WTC11 (cell line): ENCODE data around the gene MITF. TPM values are rescaled to one million over a fixed set of nuclear protein-coding genes. Genes with fewer than 3 reads are reported as not detected.

Source experiments
- ATAC-seq: fragments of 200-7000 bp; cut with Tn5 transposase; 2 replicates; pipeline ENCODE4 v1.10.0; 2021; ENCODE audit warnings: mild to moderate bottlenecking, moderate library complexity
- CTCF ChIA-PET: fragments of 300-600 bp; sonication (Branson Sonifier 250); formaldehyde crosslinking; loops from one replicate; lab custom pipeline; 2021; ENCODE audit warnings: antibody characterized with exemption; lab: Charles Lee
- POLR2A ChIA-PET: fragments of 350-600 bp; sonication (Branson Sonifier 250); formaldehyde crosslinking; loops from one replicate; lab custom pipeline; 2021; ENCODE audit warnings: antibody characterized with exemption; lab: Charles Lee
- DNase-seq: peaks from one replicate; pipeline ENCODE4 v3.0.0; 2021; ENCODE audit warnings: low spot score
- H3K27ac Mint-ChIP-seq: 2 replicates; pipeline ENCODE4 v1.8.0; 2021; ENCODE audit warnings: mixed read lengths
- H3K27me3 Mint-ChIP-seq: 2 replicates; pipeline ENCODE4 v1.8.0; 2021; ENCODE audit warnings: low read depth, mild to moderate bottlenecking, moderate library complexity, mixed read lengths
- H3K36me3 Mint-ChIP-seq: 2 replicates; pipeline ENCODE4 v1.8.0; 2021; ENCODE audit warnings: mixed read lengths
- H3K4me1 Mint-ChIP-seq: 2 replicates; pipeline ENCODE4 v1.8.0; 2022; ENCODE audit warnings: mixed read lengths
- H3K4me3 Mint-ChIP-seq: 2 replicates; pipeline ENCODE4 v1.8.0; 2021; ENCODE audit warnings: mild to moderate bottlenecking, moderate library complexity, mixed read lengths
- H3K9me3 Mint-ChIP-seq: 2 replicates; pipeline ENCODE4 v1.8.0; 2021; ENCODE audit warnings: mixed read lengths
- CREM ChIP-seq: sonication (generic); formaldehyde crosslinking; IDR thresholded peaks from 2 replicates; pipeline ENCODE4 v1.8.1; 2022; ENCODE audit warnings: mild to moderate bottlenecking, missing genetic modification reagents, moderate library complexity
- ESRRA ChIP-seq: sonication (generic); formaldehyde crosslinking; IDR thresholded peaks from 2 replicates; pipeline ENCODE4 v1.8.1; 2022; ENCODE audit warnings: mild to moderate bottlenecking, missing genetic modification reagents, borderline replicate concordance
- FOXP1 ChIP-seq: sonication (generic); formaldehyde crosslinking; IDR thresholded peaks from 2 replicates; pipeline ENCODE4 v1.8.0; 2022; ENCODE audit warnings: missing genetic modification reagents, mild to moderate bottlenecking, moderate library complexity, borderline replicate concordance
- GABPB1 ChIP-seq: sonication (generic); formaldehyde crosslinking; IDR thresholded peaks from 2 replicates; pipeline ENCODE4 v1.8.1; 2023; ENCODE audit warnings: mild to moderate bottlenecking, missing genetic modification reagents
- HMGA2 ChIP-seq: fragments of 250-450 bp; sonication (Bioruptor Pico); IDR thresholded peaks from 2 replicates; pipeline ENCODE4 v1.4.0; 2021; ENCODE audit warnings: mild to moderate bottlenecking, moderate library complexity
- MXD4 ChIP-seq: fragments of 250-450 bp; sonication (Bioruptor Pico); IDR thresholded peaks from 2 replicates; pipeline ENCODE4 v1.8.0; 2021; ENCODE audit warnings: mild to moderate bottlenecking, moderate library complexity, borderline replicate concordance
- RELA ChIP-seq: sonication (generic); formaldehyde crosslinking; IDR thresholded peaks from 2 replicates; pipeline ENCODE4 v1.8.1; 2022; ENCODE audit warnings: missing genetic modification reagents, mild to moderate bottlenecking, borderline replicate concordance
- RORB ChIP-seq: fragments of 250-450 bp; sonication (Bioruptor Pico); IDR thresholded peaks from 2 replicates; pipeline ENCODE4 v1.9.0; 2021; ENCODE audit warnings: mild to moderate bottlenecking
- ZNF317 ChIP-seq: sonication (generic); formaldehyde crosslinking; IDR thresholded peaks from 2 replicates; pipeline ENCODE4 v1.8.1; 2023; ENCODE audit warnings: low read depth, mild to moderate bottlenecking, moderate library complexity, missing genetic modification reagents, borderline replicate concordance
- ZNF396 ChIP-seq: fragments of 250-450 bp; sonication (Bioruptor Pico); IDR thresholded peaks from 2 replicates; pipeline ENCODE4 v1.8.0; 2021; ENCODE audit warnings: mild to moderate bottlenecking, moderate library complexity, borderline replicate concordance
- total RNA-seq: library from RNA; stranded (reverse); gene quantifications from 3 replicates; pipeline ENCODE4 v1.2.3, GENCODE V29; 2021
- TF ChIP-seq, protein P1 (sequence below): sonication (generic); formaldehyde crosslinking; IDR thresholded peaks from 2 replicates; pipeline ENCODE4 v1.8.0; 2022; ENCODE audit warnings: missing genetic modification reagents
- TF ChIP-seq, protein P2 (sequence below): fragments of 200-600 bp; IDR thresholded peaks from 2 replicates; pipeline ENCODE4 v1.8.0; 2022; ENCODE audit warnings: antibody characterized with exemption
- TF ChIP-seq, protein P3 (sequence below): sonication (generic); formaldehyde crosslinking; conservative IDR thresholded peaks from 2 replicates; pipeline ENCODE4 v1.8.1; 2023; ENCODE audit warnings: mild to moderate bottlenecking, low read depth, missing genetic modification reagents, moderate library complexity
- TF ChIP-seq, protein P4 (sequence below): fragments of 250-450 bp; sonication (Bioruptor Pico); IDR thresholded peaks from 2 replicates; pipeline ENCODE4 v1.8.0; 2021; ENCODE audit warnings: mild to moderate bottlenecking
- TF ChIP-seq, protein P5 (sequence below): sonication (generic); formaldehyde crosslinking; IDR thresholded peaks from 2 replicates; pipeline ENCODE4 v1.8.1; 2023; ENCODE audit warnings: mild to moderate bottlenecking, missing genetic modification reagents, borderline replicate concordance

The MITF gene
- total RNA-seq, 1 experiment from 2014 or later, result 1.3 TPM

DNA sequence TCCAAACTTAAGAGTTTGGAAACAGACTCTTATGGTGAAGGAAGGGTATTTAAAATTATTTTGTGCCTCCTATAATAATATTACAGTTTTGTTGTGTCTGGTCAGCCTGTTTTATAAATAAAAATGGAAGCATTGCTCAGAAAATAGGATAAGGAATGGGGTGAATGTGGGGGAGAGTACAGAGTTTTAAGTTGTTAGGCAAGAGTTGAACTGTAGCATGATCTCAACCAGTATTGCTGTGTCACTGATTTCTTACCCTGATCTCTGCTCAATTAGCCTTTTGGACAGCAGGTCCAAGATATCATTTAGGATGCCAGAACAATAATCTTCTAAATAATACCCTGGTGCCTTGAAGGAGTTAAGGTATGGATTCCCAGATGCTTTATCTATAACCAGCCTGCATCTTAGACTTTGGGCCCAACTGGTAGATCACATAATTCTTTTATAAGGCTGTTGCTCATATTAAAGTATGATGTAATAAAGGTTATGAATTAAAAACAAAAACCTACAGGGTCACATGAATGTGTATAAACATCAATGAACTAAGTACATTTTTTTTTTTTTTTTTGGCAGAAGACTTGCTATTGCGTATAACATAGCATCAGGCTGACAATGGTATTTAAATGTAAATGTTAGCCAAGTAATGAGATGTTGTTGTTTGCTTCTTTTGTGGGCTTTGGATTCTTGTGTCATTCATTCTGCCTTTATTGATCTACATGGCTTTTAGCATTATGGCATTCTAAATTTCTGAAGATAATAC is 70.0 kb downstream of the MITF start:
- H3K27me3 Mint-ChIP-seq, result no peaks in the 10 kb centered on the region
- CTCF ChIA-PET, result no interaction called here
- no peak for ATAC-seq

More for the DNA sequence above, 70.0 kb downstream of the MITF start:
- Mint-ChIP-seq H3K36me3 (no peaks in the 10 kb centered on the region), H3K9me3 (no peaks in the 10 kb centered on the region), H3K4me3 (no peak overlapping the region), H3K27ac (no peak overlapping the region), H3K4me1 (peaks cover 6% of the 10 kb centered on the region)
- POLR2A ChIA-PET, result no interaction called here
- TF ChIP-seq, protein P1, sequence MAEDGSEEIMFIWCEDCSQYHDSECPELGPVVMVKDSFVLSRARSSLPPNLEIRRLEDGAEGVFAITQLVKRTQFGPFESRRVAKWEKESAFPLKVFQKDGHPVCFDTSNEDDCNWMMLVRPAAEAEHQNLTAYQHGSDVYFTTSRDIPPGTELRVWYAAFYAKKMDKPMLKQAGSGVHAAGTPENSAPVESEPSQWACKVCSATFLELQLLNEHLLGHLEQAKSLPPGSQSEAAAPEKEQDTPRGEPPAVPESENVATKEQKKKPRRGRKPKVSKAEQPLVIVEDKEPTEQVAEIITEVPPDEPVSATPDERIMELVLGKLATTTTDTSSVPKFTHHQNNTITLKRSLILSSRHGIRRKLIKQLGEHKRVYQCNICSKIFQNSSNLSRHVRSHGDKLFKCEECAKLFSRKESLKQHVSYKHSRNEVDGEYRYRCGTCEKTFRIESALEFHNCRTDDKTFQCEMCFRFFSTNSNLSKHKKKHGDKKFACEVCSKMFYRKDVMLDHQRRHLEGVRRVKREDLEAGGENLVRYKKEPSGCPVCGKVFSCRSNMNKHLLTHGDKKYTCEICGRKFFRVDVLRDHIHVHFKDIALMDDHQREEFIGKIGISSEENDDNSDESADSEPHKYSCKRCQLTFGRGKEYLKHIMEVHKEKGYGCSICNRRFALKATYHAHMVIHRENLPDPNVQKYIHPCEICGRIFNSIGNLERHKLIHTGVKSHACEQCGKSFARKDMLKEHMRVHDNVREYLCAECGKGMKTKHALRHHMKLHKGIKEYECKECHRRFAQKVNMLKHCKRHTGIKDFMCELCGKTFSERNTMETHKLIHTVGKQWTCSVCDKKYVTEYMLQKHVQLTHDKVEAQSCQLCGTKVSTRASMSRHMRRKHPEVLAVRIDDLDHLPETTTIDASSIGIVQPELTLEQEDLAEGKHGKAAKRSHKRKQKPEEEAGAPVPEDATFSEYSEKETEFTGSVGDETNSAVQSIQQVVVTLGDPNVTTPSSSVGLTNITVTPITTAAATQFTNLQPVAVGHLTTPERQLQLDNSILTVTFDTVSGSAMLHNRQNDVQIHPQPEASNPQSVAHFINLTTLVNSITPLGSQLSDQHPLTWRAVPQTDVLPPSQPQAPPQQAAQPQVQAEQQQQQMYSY (CRISPR knock-in tag), result no peak
- TF ChIP-seq, protein P2, sequence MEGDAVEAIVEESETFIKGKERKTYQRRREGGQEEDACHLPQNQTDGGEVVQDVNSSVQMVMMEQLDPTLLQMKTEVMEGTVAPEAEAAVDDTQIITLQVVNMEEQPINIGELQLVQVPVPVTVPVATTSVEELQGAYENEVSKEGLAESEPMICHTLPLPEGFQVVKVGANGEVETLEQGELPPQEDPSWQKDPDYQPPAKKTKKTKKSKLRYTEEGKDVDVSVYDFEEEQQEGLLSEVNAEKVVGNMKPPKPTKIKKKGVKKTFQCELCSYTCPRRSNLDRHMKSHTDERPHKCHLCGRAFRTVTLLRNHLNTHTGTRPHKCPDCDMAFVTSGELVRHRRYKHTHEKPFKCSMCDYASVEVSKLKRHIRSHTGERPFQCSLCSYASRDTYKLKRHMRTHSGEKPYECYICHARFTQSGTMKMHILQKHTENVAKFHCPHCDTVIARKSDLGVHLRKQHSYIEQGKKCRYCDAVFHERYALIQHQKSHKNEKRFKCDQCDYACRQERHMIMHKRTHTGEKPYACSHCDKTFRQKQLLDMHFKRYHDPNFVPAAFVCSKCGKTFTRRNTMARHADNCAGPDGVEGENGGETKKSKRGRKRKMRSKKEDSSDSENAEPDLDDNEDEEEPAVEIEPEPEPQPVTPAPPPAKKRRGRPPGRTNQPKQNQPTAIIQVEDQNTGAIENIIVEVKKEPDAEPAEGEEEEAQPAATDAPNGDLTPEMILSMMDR, result no peak
- no peak for TF ChIP-seq RORB
- TF ChIP-seq ESRRA (CRISPR knock-in tag), result no peak
- TF ChIP-seq ZNF396, result no peak
- no peak for TF ChIP-seq FOXP1
- TF ChIP-seq, protein P3, sequence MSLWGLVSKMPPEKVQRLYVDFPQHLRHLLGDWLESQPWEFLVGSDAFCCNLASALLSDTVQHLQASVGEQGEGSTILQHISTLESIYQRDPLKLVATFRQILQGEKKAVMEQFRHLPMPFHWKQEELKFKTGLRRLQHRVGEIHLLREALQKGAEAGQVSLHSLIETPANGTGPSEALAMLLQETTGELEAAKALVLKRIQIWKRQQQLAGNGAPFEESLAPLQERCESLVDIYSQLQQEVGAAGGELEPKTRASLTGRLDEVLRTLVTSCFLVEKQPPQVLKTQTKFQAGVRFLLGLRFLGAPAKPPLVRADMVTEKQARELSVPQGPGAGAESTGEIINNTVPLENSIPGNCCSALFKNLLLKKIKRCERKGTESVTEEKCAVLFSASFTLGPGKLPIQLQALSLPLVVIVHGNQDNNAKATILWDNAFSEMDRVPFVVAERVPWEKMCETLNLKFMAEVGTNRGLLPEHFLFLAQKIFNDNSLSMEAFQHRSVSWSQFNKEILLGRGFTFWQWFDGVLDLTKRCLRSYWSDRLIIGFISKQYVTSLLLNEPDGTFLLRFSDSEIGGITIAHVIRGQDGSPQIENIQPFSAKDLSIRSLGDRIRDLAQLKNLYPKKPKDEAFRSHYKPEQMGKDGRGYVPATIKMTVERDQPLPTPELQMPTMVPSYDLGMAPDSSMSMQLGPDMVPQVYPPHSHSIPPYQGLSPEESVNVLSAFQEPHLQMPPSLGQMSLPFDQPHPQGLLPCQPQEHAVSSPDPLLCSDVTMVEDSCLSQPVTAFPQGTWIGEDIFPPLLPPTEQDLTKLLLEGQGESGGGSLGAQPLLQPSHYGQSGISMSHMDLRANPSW (CRISPR knock-in tag), result no peak
- no peak for TF ChIP-seq HMGA2 (CRISPR knock-in tag)
- no peak for TF ChIP-seq GABPB1 (CRISPR knock-in tag)
- TF ChIP-seq CREM (CRISPR knock-in tag), result no peak
- TF ChIP-seq, protein P4, sequence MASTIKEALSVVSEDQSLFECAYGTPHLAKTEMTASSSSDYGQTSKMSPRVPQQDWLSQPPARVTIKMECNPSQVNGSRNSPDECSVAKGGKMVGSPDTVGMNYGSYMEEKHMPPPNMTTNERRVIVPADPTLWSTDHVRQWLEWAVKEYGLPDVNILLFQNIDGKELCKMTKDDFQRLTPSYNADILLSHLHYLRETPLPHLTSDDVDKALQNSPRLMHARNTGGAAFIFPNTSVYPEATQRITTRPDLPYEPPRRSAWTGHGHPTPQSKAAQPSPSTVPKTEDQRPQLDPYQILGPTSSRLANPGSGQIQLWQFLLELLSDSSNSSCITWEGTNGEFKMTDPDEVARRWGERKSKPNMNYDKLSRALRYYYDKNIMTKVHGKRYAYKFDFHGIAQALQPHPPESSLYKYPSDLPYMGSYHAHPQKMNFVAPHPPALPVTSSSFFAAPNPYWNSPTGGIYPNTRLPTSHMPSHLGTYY (CRISPR knock-in tag), result no peak
- TF ChIP-seq MXD4, result no peak
- TF ChIP-seq, protein P5, sequence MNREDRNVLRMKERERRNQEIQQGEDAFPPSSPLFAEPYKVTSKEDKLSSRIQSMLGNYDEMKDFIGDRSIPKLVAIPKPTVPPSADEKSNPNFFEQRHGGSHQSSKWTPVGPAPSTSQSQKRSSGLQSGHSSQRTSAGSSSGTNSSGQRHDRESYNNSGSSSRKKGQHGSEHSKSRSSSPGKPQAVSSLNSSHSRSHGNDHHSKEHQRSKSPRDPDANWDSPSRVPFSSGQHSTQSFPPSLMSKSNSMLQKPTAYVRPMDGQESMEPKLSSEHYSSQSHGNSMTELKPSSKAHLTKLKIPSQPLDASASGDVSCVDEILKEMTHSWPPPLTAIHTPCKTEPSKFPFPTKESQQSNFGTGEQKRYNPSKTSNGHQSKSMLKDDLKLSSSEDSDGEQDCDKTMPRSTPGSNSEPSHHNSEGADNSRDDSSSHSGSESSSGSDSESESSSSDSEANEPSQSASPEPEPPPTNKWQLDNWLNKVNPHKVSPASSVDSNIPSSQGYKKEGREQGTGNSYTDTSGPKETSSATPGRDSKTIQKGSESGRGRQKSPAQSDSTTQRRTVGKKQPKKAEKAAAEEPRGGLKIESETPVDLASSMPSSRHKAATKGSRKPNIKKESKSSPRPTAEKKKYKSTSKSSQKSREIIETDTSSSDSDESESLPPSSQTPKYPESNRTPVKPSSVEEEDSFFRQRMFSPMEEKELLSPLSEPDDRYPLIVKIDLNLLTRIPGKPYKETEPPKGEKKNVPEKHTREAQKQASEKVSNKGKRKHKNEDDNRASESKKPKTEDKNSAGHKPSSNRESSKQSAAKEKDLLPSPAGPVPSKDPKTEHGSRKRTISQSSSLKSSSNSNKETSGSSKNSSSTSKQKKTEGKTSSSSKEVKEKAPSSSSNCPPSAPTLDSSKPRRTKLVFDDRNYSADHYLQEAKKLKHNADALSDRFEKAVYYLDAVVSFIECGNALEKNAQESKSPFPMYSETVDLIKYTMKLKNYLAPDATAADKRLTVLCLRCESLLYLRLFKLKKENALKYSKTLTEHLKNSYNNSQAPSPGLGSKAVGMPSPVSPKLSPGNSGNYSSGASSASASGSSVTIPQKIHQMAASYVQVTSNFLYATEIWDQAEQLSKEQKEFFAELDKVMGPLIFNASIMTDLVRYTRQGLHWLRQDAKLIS (CRISPR knock-in tag), result no peak
- no peak for TF ChIP-seq ZNF317 (CRISPR knock-in tag)
- no peak for TF ChIP-seq RELA (CRISPR knock-in tag)
- DNase-seq, result no peak
